SKM-1 treated with dmso at 0.1 percent for 144 hours (cell line): ENCODE data around the gene KANSL2.
A peak's percentile ranks its signal among the peaks of the same experiment; 100 is the strongest.
"Not testable (repeated sequence)": the region's sequence is repeated elsewhere in the genome, so short reads cannot be mapped to it uniquely, and the experiment has no call there.

Source experiments
- DNase-seq: peaks from one replicate; lab custom pipeline; 2025; ENCODE audit not compliant: unreplicated experiment; lab: John Stamatoyannopoulos, UW

KANSL2 gene

GRCh38 chr12:48686037-48686595 is 4.1 kb upstream of the KANSL2 start:
- no peak for DNase-seq

GRCh38 chr12:48683534-48683933 is 1.5 kb upstream of the KANSL2 start:
- no peak for DNase-seq

DNA sequence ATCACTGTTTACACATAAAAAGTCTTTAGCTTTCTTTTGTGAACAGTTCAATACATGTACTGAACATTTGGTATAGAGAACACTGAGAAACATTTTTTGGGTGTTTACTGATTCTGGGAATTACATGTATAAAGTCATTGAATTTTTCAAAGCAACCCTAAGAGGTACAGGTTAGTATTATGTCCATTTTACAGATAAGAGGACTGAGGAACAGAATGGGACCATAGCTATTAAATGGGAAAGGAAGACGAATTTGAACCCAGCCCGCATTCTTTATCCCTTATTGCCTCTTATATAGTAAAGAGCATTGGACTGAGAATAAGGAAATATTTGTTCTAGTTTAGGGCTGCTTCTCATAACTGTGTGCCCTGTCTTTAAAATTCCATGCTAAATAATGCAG is 889 bp upstream of the KANSL2 start:
- no peak for DNase-seq

GRCh38 chr12:48682533-48682905 is 481 bp upstream of the KANSL2 start:
- not testable (repeated sequence) for DNase-seq

DNA sequence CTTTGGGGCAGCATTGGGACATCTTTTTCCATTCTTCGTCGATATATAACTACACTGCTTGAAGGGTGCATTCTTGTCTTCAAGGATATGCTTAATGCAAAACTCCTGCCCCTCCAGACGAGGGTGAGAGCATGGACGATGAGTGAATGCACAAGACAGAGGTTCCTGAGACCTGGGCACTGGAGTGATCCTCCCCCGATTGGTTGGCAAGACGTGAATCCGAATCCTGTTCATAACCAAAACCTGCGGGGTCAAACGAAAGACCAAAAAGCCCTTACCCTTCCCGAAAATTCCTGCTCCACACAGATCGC is 684 bp downstream of the KANSL2 start:
- DNase-seq: no peak

GRCh38 chr12:48680861-48681260 is 1.2 kb downstream of the KANSL2 start:
- no peak for DNase-seq

DNA sequence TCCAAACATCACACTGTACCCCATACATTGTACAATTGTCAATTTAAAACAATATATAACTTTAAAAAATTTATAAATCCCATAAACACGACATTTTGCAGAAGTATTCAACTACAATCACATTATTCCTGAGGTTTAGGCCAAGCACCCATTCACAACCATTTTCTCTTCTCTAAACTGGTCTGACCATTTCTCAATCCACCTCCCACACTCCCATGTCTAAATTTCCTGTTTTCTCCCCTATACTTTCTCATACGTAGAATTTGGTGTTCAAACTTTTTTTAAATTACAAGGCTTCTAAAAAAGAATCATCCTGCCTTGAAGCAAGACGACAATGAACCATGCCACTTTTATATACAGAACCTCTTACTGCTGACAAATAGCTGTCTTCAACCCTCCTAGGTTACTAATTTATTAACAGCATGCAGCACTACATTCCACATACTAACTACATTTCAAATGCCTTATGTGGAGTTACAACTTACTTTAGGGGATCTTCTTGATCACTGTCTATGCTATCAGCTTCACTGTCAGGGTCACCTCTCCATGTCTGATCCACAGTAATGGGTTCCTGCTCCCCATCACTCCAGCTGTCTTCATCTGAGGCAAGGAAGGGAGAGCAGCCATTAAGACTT is 3.4 kb downstream of the KANSL2 start:
- DNase-seq: no peak

GRCh38 chr12:48671231-48671856 is 10.7 kb downstream of the KANSL2 start:
- no peak for DNase-seq

GRCh38 chr12:48668996-48669395 is 13.0 kb downstream of the KANSL2 start:
- DNase-seq: no peak

- DNase-seq: no peak
Measured at GRCh38 chr12:48659863-48660262, 22.2 kb downstream of the KANSL2 start.

GRCh38 chr12:48651681-48652080 is 30.4 kb downstream of the KANSL2 start:
- no peak for DNase-seq

DNA sequence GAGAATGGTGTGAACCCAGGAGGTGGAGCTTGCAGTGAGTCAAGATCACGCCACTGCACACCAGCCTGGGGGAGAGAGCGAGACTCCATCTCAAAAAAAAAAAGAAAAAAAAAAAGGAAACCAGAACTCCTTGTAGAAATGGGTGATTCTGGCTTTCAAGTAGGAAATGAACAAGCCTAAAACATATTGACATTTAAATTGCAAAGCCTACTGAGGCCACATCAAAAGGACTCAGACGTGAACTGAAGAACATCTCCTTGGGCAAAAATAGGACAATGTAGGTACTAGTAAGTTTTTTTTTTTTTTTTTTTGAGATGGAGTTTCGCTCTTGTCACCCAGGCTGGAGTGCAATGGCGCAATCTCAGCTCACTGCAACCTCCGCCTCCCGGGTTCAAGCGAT is 36.7 kb downstream of the KANSL2 start:
- DNase-seq: not testable (repeated sequence)

DNA sequence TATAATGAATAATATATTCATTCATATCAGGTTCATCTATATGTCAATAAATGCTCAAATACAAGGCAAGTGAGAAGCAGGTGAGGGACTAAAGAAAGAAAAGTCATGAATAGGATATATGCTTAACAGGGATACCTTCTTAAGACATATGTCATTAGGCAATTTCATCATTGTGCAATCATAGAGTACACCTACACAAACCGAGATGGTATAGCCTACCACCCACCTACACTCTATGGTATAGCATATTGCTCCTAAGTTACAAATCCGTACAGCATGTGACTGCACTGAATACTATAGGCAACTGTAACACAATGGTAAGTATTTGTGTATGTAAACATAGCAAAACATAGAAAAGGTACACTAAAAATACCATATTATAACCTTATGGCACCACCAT is 39.0 kb downstream of the KANSL2 start:
- no peak for DNase-seq

DNA sequence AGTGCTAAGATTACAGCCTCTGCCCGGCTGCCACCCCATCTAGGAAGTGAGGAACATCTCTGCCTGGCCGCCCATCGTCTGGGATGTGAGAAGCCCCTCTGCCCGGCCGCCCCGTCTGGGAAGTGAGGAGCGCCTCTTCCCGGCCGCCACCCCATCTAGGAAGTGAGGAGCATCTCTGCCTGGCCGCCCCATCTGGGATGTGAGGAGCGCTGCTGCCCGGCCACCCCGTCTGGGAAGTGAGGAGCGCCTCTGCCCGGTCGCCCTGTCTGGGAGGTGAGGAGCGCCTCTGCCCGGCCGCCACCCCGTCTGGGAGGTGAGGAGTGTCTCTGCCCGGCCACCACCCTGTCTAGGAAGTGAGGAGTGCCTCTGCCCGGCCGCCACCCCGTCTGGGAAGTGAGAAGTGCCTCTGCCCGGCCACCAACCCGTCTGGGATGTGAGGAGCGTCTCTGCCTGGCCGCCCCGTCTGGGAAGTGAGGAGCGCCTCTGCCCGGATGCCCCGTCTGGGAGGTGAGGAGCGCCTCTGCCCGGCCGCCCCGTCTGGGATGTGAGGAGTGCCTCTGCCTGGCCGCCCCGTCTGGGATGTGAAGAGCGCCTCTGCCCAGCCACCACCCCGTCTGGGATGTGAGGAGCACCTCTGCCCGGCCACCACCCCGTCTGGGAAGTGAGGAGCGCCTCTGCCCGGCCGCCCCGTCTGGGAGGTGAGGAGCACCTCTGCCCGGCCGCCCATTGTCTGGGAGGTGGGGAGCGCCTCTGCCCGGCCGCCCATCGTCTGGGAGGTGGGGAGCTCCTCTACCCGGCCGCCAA is 40.1 kb downstream of the KANSL2 start:
- DNase-seq: not testable (repeated sequence)

DNA sequence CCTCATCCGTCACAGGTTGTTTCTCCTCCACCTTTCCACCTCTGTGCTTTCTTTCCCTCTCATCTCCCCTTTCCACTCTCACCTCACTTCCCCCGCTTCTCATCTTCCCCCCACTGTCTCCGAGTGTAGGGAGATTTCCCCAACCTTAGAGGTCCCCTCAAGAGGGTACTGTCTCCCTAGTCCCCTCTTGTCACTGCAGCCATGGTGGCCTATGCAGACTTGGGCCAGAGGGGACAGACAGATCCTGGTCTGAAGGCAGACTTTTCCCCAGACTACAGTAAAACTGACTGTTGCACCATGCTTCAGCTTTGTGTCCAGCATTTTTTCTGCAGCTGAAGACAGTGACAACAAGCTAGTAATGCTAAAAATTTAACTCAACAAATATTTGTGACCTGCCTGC is 41.2 kb downstream of the KANSL2 start:
- DNase-seq: no peak

GRCh38 chr12:48640428-48640827 is 41.6 kb downstream of the KANSL2 start:
- no peak for DNase-seq

DNA sequence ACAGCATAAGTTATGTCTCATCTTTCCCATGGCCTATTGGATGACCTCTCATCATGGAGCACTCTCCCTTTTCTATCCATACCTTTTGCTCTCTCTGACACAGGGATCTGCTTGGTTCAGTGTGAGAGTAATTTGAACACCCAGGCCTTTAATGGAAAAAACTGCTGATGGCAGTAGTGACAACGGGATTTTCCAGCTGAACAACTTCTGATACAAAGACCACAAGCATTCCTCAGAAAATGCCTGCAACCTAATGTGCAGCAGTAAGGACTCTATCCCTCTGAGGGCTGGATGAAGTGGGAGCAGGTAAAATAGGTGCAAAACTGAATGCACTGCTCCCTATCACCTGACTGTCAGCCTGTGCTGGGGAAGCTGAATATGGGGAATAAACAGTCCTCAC is 51.0 kb downstream of the KANSL2 start:
- DNase-seq: no peak

DNA sequence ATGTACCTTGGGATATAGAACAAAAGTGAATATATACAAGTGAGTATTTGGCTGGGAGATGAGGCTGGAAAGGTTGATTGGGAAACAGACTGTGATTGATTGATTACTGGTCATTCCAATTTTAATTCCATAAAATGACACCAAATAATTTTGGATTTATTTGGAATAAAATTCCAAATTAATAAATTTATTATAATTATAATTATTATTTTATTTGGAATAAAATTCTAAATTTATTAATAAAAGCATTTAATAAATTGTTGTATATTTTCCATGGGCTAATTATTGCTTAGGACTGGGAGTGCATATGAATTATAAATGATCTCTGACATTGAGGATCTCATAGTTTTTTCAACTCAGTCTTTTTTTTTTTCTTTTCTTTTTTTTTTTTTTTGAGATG is 51.7 kb downstream of the KANSL2 start:
- DNase-seq: no peak

DNA sequence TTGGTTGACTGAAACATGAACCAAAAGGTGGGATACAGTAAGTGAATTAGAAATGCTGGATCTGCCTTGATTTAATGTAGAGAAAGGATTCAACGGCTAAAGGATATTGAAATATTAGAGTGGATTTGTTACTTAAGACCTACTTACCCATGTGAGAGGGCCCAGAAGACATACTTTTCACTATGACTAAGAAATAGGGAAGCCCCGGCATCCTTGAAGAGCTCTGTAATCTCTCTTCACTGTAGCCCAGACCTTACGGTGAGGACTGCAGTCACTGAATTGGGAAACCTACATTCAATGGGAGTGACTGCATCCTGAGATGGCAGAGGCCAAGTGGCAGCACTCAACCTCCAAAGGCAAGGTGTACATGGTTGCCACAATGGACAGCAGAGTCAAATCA is 52.5 kb downstream of the KANSL2 start:
- DNase-seq: no peak

- no peak for DNase-seq
Measured at GRCh38 chr12:48627556-48627955, 54.5 kb downstream of the KANSL2 start.

DNA sequence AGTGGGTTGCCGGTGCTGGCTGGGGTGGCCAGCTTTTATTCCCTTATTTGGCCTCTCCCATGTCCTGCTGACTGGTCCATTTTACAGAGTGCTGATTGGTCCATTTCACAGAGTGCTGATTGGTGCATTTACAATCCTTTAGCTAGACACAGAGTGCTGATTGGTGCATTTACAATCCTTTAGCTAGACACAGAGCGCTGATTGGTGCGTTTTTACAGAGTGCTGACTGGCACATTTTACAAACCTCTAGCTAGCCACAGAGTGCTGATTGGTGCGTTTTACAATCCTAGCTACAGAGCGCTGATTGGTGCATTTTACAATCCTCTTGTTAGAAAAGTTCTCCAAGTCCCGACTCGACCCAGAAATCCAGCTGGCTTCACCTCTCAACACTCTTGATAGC is 59.0 kb downstream of the KANSL2 start:
- DNase-seq: not testable (repeated sequence)

- peak; percentile 12 for DNase-seq
Measured at GRCh38 chr12:48618541-48618940, 63.5 kb downstream of the KANSL2 start.
